VCaP (cell line): ENCODE measurements around the gene MAMDC4.

ENCODE experiments used
- H3K27ac ChIP-seq: fragments of 450-650 bp; 2 replicates; pipeline ENCODE4 v1.5.1; 2017
- TF ChIP-seq, protein P1 (sequence below): fragments of 450-650 bp; conservative IDR thresholded peaks from 2 replicates; pipeline ENCODE4 v1.5.1; 2017; ENCODE audit warnings: mild to moderate bottlenecking, moderate library complexity

MAMDC4 gene

DNA sequence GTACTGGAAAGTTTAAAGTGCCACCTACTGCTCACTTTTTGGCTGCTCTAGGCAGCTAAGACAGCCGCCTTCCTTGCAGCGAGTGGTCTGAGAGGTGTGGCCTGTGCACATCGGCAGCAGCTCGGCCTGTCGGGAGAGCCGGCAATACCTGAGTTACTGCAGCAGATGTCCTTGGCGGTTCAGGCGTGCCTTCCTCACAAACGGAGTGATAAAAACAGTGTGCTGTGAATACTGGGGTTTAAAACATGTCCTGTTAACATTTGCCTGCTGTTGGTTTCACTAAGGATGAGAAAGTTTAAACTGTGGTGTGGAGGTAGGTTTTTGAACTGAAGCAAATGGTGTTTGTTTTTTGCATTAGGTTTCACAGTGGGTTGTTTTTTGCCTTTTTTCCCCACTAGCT is 47.0 kb downstream of the MAMDC4 start:
- peak overlapping the region; percentile 15; the same call in 1 of the 2 replicates for H3K27ac ChIP-seq
- TF ChIP-seq, protein P1, sequence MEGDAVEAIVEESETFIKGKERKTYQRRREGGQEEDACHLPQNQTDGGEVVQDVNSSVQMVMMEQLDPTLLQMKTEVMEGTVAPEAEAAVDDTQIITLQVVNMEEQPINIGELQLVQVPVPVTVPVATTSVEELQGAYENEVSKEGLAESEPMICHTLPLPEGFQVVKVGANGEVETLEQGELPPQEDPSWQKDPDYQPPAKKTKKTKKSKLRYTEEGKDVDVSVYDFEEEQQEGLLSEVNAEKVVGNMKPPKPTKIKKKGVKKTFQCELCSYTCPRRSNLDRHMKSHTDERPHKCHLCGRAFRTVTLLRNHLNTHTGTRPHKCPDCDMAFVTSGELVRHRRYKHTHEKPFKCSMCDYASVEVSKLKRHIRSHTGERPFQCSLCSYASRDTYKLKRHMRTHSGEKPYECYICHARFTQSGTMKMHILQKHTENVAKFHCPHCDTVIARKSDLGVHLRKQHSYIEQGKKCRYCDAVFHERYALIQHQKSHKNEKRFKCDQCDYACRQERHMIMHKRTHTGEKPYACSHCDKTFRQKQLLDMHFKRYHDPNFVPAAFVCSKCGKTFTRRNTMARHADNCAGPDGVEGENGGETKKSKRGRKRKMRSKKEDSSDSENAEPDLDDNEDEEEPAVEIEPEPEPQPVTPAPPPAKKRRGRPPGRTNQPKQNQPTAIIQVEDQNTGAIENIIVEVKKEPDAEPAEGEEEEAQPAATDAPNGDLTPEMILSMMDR, result no peak

DNA sequence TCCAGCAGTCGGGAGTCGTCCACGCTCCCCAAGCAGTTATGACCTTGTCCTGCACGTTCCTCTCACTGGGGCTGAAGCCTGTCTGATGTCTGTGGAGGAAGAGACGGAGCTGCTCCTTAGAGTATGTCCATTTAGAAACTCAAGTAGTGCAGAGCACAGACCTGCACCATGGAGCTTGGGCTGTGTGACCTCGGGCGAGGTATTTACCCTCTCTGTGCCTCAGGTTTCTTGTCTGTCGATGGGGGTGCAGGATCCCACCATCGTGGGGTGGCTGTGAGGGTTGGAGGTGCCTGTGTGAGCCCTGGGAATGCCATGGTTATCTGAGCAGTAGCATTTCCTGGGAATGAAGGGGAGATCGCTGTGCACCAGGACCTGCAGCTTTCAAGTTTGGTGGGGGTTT is 48.4 kb downstream of the MAMDC4 start:
- peak overlapping the region; percentile 91; the same call in 1 of the 2 replicates for H3K27ac ChIP-seq

DNA sequence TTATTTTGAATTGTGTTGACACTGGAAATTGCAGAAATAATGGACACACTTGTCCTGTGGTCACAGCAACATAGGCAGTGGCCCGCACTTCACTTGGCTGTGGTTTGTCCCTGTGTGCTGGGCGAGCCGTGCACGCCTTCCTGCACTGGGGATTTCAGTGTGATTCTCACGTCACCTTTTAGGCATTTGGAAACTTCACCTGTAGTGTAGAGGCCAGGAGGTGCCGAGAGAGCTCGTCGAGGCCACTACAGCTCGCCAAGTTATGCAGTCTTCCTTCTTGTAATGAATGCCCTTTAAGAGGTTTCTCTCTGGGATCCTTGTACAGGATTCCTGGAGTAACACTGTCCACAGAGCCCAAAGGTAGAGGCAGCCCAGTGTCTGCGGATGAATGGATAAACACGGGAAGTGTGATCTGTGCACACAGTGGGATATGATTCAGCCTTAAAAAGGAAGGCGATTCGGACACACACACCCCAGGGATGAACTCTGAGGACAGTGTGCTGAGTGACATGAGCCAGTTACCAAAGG is 48.9 kb downstream of the MAMDC4 start:
- peak overlapping the region; percentile 91 for H3K27ac ChIP-seq
- TF ChIP-seq, protein P1, result no peak

More for the DNA sequence above, 48.4 kb downstream of the MAMDC4 start:
- TF ChIP-seq, protein P1, result no peak

DNA sequence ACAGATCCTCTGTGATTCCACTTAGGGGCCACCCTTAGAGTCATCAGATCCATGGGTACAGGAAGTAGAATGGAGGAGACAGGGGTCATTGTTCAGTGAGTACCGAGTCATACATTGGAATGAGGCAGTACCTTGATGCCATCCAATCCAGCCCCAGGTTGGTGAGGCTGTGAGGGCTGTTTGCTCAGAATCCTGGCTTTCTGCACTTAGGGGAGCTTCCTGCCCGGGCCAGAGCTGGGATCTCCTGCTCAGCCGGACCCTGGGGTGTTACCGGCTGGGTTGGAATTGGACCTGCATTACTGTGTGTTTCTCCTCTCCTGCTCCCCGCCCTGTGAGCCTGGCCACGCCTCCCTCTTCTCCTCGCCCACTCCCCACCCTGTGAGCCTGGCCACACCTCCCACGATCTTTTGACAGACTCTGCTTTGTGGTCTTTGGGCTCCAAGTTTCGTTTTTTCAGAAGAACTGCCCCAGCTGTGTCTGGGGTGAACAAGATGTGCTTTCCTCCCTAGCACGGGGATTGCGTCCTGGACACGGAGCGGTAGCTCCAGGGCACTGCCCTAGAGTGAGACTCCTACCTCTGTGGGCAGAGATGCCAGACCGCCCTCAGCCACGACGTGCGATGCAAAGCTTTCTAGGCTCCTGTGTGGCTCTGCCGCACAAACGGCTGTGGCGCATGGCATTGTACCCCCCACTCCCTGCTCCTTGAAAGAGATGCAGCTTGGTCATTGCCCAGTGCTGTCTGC is 49.5 kb downstream of the MAMDC4 start:
- TF ChIP-seq, protein P1, result no peak
- H3K27ac ChIP-seq, result peak overlapping the region; percentile 91

DNA sequence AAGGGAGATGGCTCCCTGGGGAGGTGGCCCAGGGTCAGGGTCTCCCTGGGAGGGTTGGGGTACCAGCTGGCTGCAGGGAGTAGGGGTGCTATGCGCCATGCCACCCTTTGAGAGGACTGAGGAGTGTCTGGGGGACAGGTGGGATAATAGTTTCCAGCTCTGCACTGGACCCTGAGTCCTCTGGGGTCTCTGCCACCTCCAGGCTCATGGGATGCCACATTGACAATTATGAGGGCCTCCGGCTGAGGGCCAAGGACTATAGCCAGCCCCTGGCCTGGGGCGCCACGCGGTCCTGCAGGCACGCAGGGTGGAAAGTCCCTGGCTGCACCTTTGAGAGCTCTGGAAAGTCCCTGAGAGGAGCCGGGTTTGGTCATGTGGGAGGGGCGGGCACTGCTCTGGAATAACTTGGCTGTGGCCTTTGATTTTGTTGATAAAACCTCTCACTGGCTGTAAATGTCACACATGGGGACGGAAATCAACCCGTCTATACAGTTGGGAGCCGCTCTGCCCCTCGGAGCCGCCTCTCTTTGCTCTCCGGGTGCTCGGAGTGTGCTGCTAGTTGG is 50.2 kb downstream of the MAMDC4 start:
- peak overlapping the region; percentile 91 for H3K27ac ChIP-seq
- TF ChIP-seq, protein P1, result no peak

DNA sequence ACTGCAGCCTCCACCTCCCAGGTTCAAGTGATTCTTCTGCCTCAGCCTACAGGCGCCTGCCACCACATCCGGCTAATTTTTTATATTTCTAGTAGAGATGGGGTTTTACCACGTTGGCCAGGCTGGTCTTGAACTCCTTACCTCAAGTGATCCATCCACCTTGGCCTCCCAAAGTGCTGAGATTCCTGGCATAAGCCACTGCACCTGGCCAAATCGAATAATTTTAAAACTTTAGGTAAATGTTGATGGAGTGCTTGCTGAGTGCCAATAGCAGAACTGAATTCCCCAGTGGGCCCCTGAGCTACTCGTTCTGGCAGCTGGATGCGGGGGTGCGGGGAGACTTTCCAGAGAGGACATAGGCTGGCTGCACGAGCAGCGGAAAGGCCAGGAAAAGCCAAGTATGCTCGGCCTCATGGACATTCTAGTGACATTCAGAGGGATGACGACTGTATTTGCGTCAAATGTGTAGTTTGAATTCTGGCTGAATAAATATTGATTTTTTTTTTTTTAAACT is 51.0 kb downstream of the MAMDC4 start:
- TF ChIP-seq, protein P1, result no peak
- H3K27ac ChIP-seq, result peak overlapping the region; percentile 91

DNA sequence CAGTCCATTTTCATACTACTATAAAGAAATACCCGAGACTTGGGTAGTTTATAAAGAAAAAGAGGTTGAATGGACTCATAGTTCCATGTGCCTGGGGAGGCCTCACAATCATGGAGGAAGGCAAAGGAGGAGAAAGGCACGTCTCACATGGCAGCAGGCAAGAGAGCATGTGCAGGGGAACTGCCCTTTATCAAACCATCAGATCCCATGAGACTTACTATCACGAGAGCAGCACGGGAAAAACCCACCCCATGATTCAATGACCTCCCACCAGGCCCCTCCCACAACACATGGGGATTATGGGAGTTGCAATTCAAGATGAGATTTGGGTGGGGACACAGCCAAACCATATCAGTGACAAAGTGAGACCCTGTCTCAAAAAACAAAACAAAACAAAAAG is 54.1 kb downstream of the MAMDC4 start:
- H3K27ac ChIP-seq, result no peak overlapping the region
- TF ChIP-seq, protein P1, result no peak
